Amygdala (tissue), 56 donors: ENCODE results near the gene CTBP2.
"Not testable (repeated sequence)": the region's sequence is repeated elsewhere in the genome, so short reads cannot be mapped to it uniquely, and the experiment has no call there.

ENCODE experiments used
- DNase-seq, 56 donors: peaks; one replicate each; lab custom pipeline; 2025; lab: John Stamatoyannopoulos, UW

CTBP2 gene

GRCh38 chr10:125160856-125161706 is 718 bp upstream of the CTBP2 start:
- peak in 46 of 56 donors; percentile 32 to 80 (median 59) for DNase-seq

DNA sequence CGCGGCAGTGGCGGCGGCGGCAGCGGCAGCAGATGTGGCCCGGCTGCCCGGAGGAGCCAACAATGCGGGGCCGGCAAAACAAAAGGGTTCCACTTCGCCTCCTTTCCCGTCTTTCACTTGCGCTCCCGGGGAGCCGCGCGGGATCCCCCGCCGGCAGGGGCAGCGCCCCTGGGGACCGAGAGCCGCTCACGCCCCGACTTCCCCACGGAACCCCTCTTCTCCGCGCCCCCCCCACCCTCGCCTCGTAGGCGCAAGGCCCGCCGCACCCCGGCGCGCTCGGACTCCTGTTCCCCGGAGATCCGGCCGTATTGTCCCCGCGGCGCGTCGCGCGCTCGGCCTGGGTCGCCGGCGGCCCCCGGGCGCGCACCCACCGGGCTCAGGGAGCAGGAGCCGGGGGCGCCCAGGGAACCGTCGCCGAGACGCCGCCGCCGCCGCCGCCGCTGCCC is 854 bp downstream of the CTBP2 start:
- peak in 6 of 56 donors; percentile 29 to 58 (median 46) for DNase-seq

DNA sequence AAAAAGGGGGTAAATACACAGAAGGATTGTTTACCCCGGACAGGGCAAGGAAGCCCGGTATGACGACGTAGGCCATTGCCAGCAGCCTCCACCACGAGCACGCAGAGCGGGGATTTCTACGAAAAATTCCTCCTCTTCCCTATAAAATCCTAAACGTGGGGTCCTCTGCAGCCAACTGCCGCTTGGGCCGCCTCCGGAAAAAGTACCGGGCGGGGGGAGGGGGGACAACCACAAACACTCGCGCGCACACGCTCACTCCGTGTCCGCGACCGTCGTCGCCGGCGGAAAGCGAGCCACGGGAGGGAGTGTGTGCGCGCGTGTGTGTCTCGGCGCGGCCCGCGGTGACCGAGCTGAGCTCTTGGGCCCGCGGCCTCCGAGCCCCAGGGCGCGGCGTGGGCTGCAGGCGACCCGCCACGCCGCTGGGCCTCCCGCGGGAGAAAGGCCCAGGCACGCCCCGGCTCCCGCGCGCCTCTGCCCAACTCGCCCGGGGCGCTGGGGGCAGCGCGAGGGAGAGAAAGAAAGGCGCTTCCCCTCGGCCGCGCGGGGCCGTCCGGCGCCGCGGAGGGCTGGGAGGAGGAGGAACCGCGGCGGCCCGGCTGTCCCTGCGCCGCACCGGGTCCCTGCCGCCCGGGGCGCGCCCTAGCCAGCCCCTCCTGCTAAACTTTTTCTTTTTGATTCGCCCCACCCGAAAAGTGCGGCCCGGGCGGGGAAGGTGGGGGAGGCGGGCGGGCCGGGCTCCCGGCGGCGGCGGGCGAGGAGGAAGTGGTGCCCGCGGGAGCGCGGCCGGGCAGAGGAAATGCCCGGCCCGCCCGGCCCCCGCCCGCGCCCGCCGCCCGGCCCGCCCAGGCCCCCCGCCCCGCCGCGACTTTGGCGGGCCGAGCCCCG is 1.5 kb downstream of the CTBP2 start:
- DNase-seq: peak in 42 of 56 donors; percentile 19 to 80 (median 52)

DNA sequence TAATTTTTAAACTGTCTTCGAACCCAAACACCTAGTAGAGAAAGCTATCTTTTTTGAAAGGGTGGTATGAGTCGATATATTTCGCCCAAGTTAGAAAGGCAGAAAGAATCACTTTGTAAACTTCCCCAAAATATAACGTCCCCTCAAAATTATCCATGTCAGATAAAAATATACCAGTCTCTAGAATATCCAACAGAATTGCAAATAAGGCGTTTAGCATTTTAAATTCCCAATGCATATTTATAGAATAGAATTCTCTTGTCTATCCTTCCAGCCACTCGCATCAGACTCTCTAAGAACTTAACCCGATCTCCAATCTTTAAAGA is 2.1 kb downstream of the CTBP2 start:
- no peak for DNase-seq

DNA sequence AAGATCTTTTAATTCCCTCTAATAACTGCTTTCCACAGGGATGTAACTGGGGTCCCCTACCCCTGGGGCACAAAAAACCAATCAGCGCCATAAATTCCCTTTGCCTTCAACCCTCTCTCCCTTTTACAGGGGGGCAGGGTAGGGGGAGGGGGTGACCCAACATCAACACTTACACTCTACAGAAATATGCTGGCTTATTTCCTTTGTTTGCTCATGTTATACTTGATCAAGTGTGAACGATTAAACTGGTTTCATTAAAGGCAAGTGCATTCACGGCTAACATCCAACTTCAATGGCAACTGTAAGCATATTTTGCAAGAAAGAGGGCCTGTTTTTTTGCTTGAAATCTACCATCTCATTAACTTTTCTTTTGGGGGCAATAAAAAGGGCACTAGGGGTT is 2.9 kb downstream of the CTBP2 start:
- DNase-seq: no peak

DNA sequence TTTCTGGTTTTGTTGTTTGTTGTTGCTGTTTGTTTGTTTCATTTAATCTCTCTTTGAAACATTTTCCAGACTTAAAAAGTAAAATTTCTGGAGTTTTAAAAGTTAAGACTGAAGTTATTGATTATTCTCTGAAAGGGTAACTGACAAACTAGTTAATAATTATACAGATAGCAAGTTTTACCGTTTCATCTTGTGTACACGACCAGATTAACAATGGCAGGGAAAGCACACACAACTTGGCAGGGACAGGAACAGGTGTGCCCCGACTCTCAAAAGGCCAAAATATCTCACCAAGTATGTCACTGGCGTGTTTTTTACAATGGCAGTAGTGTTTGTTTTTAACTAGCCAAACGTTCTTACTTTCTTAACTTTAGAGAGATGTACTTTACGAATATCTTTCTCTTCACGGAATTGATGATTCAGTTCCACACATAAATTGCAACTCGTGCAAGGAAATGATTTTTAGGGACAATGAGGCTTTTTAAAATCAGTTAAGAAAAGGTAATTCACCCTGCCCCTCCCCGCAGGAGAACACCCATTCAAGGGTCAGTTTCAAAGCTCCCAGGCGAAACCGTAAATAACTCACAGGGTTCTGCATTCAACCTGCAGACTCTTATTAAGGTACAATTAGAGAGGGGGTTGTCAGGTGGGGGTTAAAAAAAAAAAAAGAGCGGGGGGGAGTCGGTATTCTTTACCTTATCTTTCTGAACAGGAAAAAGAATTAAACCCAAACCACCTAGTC is 3.5 kb downstream of the CTBP2 start:
- DNase-seq: no peak

- DNase-seq: no peak
These were observed 4.2 kb downstream of the CTBP2 start for GRCh38 chr10:125156196-125156595.

DNA sequence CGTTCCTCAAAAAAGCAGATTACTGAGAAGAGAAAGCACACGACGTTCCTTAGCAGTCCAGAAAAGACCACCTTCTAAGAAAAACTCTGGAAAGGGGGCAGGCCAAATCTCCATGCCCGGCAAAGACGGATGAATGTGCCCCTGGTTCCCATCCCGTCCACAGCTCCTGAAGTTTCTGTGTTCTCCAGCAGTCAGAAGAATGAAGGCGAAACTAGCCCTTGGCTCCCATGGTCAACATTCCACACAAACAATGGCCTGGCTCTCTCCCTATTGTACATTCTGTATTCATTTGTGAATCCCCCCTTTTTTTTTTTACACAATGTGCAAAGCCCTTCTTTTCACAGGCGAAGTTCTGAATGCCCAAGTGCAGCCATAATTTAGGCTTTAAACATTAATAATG is 5.3 kb downstream of the CTBP2 start:
- peak in 6 of 56 donors; percentile 7 to 38 (median 28) for DNase-seq

DNA sequence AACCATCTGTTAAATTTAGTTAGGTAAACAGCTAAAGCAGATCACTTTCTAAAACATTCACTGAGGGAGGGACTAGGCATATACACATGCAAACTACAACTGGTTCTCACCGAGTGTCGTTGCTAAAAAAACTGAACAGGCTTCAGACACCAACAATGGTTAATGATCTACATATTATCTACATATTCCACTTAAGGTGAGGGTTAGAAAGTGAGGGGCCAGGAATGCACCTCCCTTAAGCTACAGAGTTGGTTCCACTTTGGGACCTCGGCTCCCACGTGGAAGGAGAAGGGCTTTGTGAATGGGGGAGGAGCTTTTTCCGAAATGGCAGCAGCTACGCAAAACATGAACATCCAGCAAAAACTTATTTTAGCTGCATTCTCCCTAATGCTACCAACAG is 5.8 kb downstream of the CTBP2 start:
- DNase-seq: no peak

DNA sequence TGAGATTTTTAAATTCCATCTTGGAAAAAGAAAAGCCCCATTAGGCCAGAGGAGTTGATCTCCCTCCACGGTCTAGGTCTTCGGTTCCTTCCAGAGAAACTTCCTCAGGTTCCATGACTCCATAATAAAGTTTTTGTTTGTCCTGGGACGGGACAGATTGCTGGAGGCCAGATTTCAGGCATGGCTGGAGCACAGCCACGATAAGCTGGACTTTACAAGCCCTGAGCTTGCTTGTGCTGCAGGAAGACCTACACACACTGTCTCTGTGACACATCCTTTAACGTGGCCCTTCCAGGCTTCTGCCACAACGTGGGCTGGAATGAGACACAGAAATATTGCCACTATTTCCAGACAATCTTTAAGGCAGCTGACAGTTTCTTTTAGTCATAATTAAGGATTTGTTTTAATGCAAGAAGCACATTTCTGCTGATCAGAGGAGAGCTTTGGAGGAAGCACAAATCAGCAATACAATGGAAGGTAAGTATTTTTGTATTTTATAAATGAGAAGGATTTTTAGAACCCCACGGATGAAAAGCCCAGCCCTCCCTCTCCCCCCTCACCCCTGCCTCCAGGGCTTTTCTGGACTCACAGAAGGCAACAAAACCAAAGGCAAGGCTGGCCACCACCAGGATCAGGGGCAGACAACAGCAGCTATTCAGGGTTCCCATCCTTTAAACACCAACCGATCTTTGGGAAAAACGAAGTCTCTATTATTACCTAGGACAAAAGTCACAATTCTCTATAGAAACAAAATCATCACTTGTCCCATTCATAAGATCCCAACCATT is 6.5 kb downstream of the CTBP2 start:
- peak in 1 of 56 donors; percentile 8 for DNase-seq

- DNase-seq: peak in 55 of 56 donors; percentile 20 to 91 (median 72)
These were observed 7.7 kb downstream of the CTBP2 start for GRCh38 chr10:125152450-125153368.

- DNase-seq: no peak
These were observed 8.6 kb downstream of the CTBP2 start for GRCh38 chr10:125151553-125152449.

DNA sequence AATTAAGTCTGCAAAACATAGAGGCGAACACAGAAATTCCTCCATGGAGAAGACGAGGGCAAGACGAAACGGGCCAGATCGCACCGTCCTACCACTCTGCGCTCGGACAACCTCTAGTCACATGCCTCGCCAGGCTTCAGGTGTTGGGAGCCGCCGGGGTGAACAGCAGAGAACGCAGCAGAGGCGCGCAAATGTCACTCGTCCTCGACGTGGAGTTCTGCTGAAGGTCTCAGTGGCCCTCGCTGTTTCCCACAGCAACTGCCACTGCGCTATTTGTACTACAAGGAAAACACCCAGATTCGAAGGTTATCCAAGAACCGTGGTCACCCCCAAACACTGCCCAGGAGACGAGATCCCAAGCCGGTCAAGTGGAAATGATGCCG is 9.2 kb downstream of the CTBP2 start:
- DNase-seq: no peak

DNA sequence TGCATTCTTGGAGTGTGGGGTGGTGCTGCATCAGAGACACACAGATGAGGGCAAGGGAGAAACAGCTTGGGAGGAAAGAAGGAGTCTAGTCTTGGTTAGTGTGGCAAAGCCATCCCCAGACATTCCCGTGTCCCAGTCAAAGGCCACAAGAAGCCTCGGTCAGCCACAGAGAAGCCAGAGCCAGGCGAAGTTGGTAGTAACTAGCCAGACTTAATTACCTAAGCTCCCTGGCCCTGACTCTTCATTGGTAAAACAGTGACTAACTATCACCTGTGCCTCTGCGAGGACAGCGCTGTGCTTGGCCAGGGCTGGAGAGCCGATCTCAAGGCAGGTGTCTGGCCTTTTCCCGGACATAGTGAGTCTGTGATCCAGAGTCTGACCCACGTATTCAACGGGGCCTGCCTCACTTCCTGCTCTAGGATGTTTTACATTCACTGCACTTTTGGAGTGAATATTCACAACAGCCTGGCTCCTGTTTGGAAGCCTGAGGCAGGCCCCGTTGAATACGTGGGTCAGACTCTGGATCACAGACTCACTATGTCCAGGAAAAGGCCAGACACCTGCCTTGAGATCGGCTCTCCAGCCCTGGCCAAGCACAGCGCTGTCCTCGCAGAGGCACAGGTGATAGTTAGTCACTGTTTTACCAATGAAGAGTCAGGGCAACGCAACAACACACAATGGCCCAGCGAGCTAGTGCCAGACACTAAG is 9.8 kb downstream of the CTBP2 start:
- not testable (repeated sequence) for DNase-seq

GRCh38 chr10:125149680-125150047 is 10.7 kb downstream of the CTBP2 start:
- DNase-seq: no peak

DNA sequence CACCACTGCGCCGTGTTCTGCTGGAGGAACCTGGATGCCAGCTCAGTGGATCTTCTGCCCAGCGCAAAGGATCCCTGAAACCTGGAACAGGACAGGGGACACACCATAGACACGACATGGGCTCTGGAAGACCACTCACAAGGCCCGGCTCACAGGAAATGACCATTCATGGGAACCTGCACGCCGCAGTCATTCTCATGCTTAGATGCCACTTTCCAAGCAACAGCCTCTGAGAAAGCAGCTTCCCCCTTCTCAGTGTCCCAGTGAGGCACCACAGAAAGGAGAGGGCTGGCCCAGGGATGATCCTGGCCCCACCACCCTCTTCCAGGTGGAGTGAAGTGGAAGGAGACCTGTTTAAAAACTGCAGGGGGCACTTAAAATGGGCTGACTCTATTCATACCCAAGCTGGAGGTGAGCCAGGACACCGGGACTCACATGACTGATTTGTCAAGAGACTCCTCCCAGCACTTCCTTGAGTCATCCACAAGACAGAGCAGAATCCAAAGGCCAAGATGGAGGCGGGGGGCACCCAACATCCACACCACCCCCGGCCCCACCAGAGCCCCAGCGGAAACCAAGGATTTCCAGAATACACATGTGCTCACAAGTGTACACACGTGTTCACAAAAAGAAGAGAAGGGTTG is 11.2 kb downstream of the CTBP2 start:
- DNase-seq: peak in 5 of 56 donors; percentile 15 to 61 (median 21)

GRCh38 chr10:125148528-125148927 is 11.8 kb downstream of the CTBP2 start:
- DNase-seq: no peak
